Anterior cingulate cortex (tissue), 58 donors: ENCODE data around the gene ZBTB1.
A peak's percentile ranks its signal among the peaks of the same experiment; 100 is the strongest.
"Not testable (repeated sequence)": the region's sequence is repeated elsewhere in the genome, so short reads cannot be mapped to it uniquely, and the experiment has no call there.

ENCODE experiments used
- DNase-seq, 58 donors: peaks; one replicate each; lab custom pipeline; 2025; lab: John Stamatoyannopoulos, UW

ZBTB1 gene

GRCh38 chr14:64563696-64564095, 59.1 kb downstream of the ZBTB1 start:
- DNase-seq = peak in 5 of 58 donors; percentile 12 to 70 (median 26)

- DNase-seq = peak in 12 of 58 donors; percentile 6 to 45 (median 34)
These were observed 62.1 kb downstream of the ZBTB1 start for GRCh38 chr14:64566651-64567122.

GRCh38 chr14:64569138-64569631, 64.6 kb downstream of the ZBTB1 start:
- DNase-seq = peak in 42 of 58 donors; percentile 8 to 81 (median 36)

- DNase-seq = not testable (repeated sequence)
These were observed 65.1 kb downstream of the ZBTB1 start for GRCh38 chr14:64569646-64570045.

GRCh38 chr14:64572386-64573104, 68.0 kb downstream of the ZBTB1 start:
- DNase-seq = peak in 25 of 58 donors; percentile 4 to 70 (median 23)

GRCh38 chr14:64573109-64573508, 68.5 kb downstream of the ZBTB1 start:
- peak in 27 of 58 donors; percentile 8 to 90 (median 27) for DNase-seq
